GM19455 (cell line): ENCODE data around the gene TRIM71.
A peak's percentile ranks its signal among the peaks of the same experiment; 100 is the strongest.
"Not testable (repeated sequence)": the region's sequence is repeated elsewhere in the genome, so short reads cannot be mapped to it uniquely, and the experiment has no call there.

Experiments
- ATAC-seq: cut with Tn5 transposase; IDR thresholded peaks from one replicate; pipeline ENCODE4 v1.9.1; 2021; ENCODE audit not compliant: unreplicated experiment

Gene TRIM71

GRCh38 chr3:32886911-32887310 lies 69.1 kb downstream of the TRIM71 start:
- ATAC-seq, result no peak

DNA sequence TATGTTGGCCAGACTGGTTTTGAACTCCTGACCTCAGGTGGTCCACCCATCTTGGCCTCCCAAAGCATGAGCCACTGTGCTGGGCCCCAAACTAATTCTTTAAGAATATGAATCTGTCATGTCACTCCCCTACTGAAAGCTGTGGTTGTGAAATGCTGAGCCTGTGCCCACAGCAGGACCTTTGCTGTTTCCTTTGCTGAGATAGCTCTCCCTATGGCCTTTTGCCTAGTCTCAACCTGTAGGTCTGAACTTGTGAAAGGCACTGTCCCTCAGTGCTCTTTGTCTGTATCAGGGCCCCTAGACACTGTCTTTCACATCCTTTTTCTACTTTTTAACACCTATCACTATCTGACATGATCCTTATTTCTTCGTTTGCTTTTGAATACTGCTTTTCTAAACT lies 70.9 kb downstream of the TRIM71 start:
- ATAC-seq, result peak; percentile 97

DNA sequence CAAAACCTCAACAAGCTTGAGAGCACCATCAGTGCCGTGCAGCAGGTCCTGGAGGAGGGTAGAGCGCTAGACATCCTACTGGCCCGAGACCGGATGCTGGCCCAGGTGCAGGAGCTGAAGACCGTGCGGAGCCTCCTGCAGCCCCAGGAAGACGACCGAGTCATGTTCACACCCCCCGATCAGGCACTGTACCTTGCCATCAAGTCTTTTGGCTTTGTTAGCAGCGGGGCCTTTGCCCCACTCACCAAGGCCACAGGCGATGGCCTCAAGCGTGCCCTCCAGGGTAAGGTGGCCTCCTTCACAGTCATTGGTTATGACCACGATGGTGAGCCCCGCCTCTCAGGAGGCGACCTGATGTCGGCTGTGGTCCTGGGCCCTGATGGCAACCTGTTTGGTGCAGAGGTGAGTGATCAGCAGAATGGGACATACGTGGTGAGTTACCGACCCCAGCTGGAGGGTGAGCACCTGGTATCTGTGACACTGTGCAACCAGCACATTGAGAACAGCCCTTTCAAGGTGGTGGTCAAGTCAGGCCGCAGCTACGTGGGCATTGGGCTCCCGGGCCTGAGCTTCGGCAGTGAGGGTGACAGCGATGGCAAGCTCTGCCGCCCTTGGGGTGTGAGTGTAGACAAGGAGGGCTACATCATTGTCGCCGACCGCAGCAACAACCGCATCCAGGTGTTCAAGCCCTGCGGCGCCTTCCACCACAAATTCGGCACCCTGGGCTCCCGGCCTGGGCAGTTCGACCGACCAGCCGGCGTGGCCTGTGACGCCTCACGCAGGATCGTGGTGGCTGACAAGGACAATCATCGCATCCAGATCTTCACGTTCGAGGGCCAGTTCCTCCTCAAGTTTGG lies 72.9 kb downstream of the TRIM71 start:
- no peak for ATAC-seq

DNA sequence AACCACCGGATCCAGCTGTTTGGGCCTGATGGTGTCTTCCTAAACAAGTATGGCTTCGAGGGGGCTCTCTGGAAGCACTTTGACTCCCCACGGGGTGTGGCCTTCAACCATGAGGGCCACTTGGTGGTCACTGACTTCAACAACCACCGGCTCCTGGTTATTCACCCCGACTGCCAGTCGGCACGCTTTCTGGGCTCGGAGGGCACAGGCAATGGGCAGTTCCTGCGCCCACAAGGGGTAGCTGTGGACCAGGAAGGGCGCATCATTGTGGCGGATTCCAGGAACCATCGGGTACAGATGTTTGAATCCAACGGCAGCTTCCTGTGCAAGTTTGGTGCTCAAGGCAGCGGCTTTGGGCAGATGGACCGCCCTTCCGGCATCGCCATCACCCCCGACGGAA lies 73.6 kb downstream of the TRIM71 start:
- ATAC-seq, result no peak

- no peak for ATAC-seq
Measured at GRCh38 chr3:32892625-32893598, 75.1 kb downstream of the TRIM71 start.

- ATAC-seq, result no peak
Measured at GRCh38 chr3:32894977-32895376, 77.2 kb downstream of the TRIM71 start.

- no peak for ATAC-seq
Measured at GRCh38 chr3:32895701-32896100, 77.9 kb downstream of the TRIM71 start.

- ATAC-seq, result no peak
Measured at GRCh38 chr3:32896143-32896542, 78.3 kb downstream of the TRIM71 start.

DNA sequence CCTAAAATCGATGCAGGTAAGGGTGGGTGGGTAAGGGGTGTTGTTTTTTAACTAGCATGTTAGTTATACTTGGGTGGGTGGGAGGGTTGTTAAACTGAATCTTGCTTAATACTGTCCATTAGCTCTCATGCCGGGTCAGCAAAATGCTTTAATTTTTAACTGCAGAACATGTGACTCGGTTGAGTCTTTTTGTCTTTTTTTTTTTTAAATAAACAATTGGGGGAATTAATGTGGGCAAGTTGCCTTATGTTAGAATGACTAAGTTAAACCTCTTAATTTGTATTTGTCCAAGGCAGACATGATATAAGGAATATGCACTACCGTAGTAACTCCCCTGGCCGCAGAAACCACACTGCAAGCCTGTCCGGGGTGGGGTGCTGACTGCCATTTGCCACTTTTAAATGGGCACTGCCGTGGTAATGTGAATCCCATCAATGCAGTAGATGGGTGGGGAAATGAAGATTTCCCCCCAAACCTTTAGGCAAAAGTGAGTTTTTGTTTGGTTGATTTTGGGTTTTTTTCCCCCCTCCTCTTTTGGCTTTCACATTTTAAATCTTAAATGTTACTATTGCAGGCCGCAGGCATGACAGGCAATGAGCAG lies 79.3 kb downstream of the TRIM71 start:
- no peak for ATAC-seq

GRCh38 chr3:32897981-32898623 lies 80.3 kb downstream of the TRIM71 start:
- ATAC-seq, result no peak

- no peak for ATAC-seq
Measured at GRCh38 chr3:32899265-32899664, 81.5 kb downstream of the TRIM71 start.

- ATAC-seq, result no peak
Measured at GRCh38 chr3:32901005-32901932, 83.5 kb downstream of the TRIM71 start.

DNA sequence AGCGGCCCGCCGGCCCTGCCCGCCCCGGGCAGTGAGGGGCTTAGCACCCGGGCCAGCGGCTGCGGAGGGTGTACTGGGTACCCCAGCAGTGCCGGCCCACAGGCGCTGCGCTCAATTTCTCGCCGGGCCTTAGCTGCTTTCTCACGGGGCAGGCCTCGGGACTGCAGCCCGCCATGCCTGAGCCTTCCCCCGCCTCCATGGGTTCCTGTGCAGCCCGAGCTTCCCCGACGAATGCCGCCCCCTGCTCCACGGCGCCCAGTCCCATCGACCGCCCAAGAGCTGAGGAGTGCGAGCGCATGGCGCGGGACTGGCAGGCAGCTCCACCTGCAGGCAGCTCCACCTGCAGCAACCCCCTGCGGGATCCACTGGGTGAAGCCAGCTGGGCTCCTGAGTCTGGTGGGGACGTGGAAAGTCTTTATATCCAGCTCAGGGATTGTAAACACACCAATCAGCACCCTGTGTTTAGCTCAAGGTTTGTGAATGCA lies 85.1 kb downstream of the TRIM71 start:
- not testable (repeated sequence) for ATAC-seq

- no peak for ATAC-seq
Measured at GRCh38 chr3:32903953-32904352, 86.2 kb downstream of the TRIM71 start.

DNA sequence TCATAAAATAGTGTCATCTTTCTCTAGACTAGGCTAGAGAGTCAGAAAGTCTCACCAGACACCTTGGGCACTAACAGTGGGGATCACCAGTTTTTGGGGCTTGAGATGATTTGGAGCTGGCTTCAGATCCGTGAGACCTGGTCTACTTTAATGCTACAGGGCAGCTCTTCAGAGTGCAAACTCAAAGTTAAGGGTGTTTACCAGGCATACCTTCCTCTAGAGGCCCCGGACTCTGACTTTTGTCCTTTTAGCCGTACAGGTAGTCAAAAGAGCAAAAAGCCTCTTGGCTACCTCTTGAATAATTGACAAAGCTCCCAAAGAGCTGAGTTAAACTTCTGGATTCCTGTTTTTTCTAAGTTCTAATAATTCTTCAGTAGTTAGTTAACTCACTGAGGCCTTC lies 92.2 kb downstream of the TRIM71 start:
- no peak for ATAC-seq

GRCh38 chr3:32910954-32911353 lies 93.2 kb downstream of the TRIM71 start:
- no peak for ATAC-seq

DNA sequence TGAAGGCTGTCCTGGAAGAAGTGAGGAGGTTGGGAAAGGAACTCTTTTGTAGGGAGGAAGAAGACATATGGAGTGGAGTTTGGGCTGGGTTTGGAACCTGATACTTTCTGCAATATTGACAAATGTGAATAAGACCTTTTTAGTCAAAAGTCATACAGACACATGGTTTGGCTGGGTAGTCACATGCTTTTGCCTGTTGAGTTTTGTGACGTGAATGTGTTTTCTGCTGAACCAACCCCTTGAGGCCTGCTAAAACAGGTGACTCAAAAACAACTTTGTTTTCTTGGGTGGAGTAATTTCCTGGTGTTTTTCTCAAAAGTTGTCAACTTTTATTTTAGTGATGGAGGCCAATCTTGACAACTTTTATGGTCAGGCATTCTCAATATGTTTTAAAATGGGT lies 94.2 kb downstream of the TRIM71 start:
- ATAC-seq, result no peak

GRCh38 chr3:32913790-32914446 lies 96.1 kb downstream of the TRIM71 start:
- no peak for ATAC-seq

- no peak for ATAC-seq
Measured at GRCh38 chr3:32919920-32920319, 102.1 kb downstream of the TRIM71 start.
